Smooth muscle cell (in vitro differentiated cells): ENCODE data around the gene CABP7. TPM values are rescaled to one million over a fixed set of nuclear protein-coding genes. Genes with fewer than 3 reads are reported as not detected.

Experiments used
- DNase-seq: peaks from one replicate; lab custom pipeline; 2025; ENCODE audit not compliant: unreplicated experiment; lab: John Stamatoyannopoulos, UW
- H2AFZ ChIP-seq: fragments of 200-600 bp; sonication (generic); 2 replicates; pipeline ENCODE4 v1.6.0; 2016; ENCODE audit warnings: antibody characterized with exemption, low read depth, mild to moderate bottlenecking
- H3F3A ChIP-seq: fragments of 200-600 bp; sonication (generic); 2 replicates; pipeline ENCODE4 v1.6.0; 2017; ENCODE audit warnings: antibody characterized with exemption, low read depth
- H3K27ac ChIP-seq: fragments of 200-600 bp; sonication (generic); 2 replicates; pipeline ENCODE4 v1.5.1; 2016; ENCODE audit warnings: low read depth, mild to moderate bottlenecking
- H3K27me3 ChIP-seq: fragments of 200-600 bp; sonication (generic); 2 replicates; pipeline ENCODE4 v1.6.1; 2016; ENCODE audit warnings: low read depth, mild to moderate bottlenecking
- H3K36me3 ChIP-seq: fragments of 200-600 bp; sonication (generic); 2 replicates; pipeline ENCODE4 v1.5.1; 2016; ENCODE audit warnings: low read depth
- H3K4me1 ChIP-seq: fragments of 200-600 bp; sonication (generic); 2 replicates; pipeline ENCODE4 v1.5.1; 2016; ENCODE audit warnings: low read depth
- H3K4me2 ChIP-seq: fragments of 200-600 bp; sonication (generic); 2 replicates; pipeline ENCODE4 v1.6.0; 2016; ENCODE audit warnings: mild to moderate bottlenecking
- H3K4me3 ChIP-seq: fragments of 200-600 bp; sonication (generic); 2 replicates; pipeline ENCODE4 v1.5.1; 2016; ENCODE audit warnings: mild to moderate bottlenecking
- H3K79me2 ChIP-seq: fragments of 200-600 bp; sonication (generic); 2 replicates; pipeline ENCODE4 v1.6.0; 2016; ENCODE audit warnings: low read depth, mild to moderate bottlenecking
- H3K9ac ChIP-seq: fragments of 200-600 bp; sonication (generic); 2 replicates; pipeline ENCODE4 v1.6.0; 2016; ENCODE audit warnings: low read depth
- H3K9me3 ChIP-seq: fragments of 200-600 bp; sonication (generic); replicated peaks from 2 replicates; pipeline ENCODE4 v1.5.1; 2016; ENCODE audit warnings: low read depth
- H4K20me1 ChIP-seq: fragments of 200-600 bp; sonication (generic); 2 replicates; pipeline ENCODE4 v1.6.0; 2016; ENCODE audit warnings: low read depth
- CTCF ChIP-seq: fragments of 200-600 bp; sonication (generic); IDR thresholded peaks from 2 replicates; pipeline ENCODE4 v1.5.1; 2017; ENCODE audit warnings: borderline replicate concordance, mild to moderate bottlenecking, antibody characterized with exemption; ENCODE audit not compliant: insufficient read depth, poor library complexity, severe bottlenecking
- WGBS: methylation state at CpG from one replicate; pipeline ENCODE4 v1.1.7; 2016; ENCODE audit warnings: low lambda C conversion rate; 5-methylcytosine and 5-hydroxymethylcytosine counted together
- polyA plus RNA-seq: library from polyadenylated mRNA; unstranded; fragments of >200 nt; fragmentation: Nextera tagmentation; extraction: Ambion mirVana; gene quantifications from 2 replicates; pipeline ENCODE4 v1.2.1, GENCODE V29; 2016
- total RNA-seq: library from RNA; depleted of rRNA; stranded (reverse); fragments of >200 nt; gene quantifications from 2 replicates; pipeline ENCODE4 v1.2.3, GENCODE V29; 2014

The CABP7 gene
- total and polyA plus RNA-seq, 2 experiments from 2014 or later = not detected

GRCh38 chr22:29710193-29710592 is 9.6 kb upstream of the CABP7 start:
- WGBS = 84% methylated on average over 15 of the region's 15 CpGs
- Histone ChIP-seq H3K36me3 (no peaks in the 10 kb centered on the region), H3K27ac (no peak overlapping the region), H3K27me3 (peaks cover 22% of the 10 kb centered on the region), H4K20me1 (no peaks in the 10 kb centered on the region), H3K4me2 (no peak overlapping the region), H3F3A (no peaks in the 10 kb centered on the region), H3K4me3 (no peak overlapping the region), H3K4me1 (no peaks in the 10 kb centered on the region), H3K9me3 (no peaks in the 10 kb centered on the region), H2AFZ (no peak overlapping the region), H3K79me2 (no peaks in the 10 kb centered on the region), H3K9ac (no peak overlapping the region)
- TF ChIP-seq CTCF = no peak
- no peak for DNase-seq

- Histone ChIP-seq H3K9ac (no peak overlapping the region), H3K4me1 (no peaks in the 10 kb centered on the region), H2AFZ (no peak overlapping the region), H3K79me2 (no peaks in the 10 kb centered on the region), H3F3A (no peaks in the 10 kb centered on the region), H3K27me3 (peaks cover 22% of the 10 kb centered on the region), H3K4me3 (no peak overlapping the region), H4K20me1 (no peaks in the 10 kb centered on the region), H3K9me3 (no peaks in the 10 kb centered on the region), H3K36me3 (no peaks in the 10 kb centered on the region), H3K27ac (no peak overlapping the region), H3K4me2 (no peak overlapping the region)
- no peak for TF ChIP-seq CTCF
- WGBS = 88% methylated on average over 17 of the region's 18 CpGs
- DNase-seq = no peak
Measured at GRCh38 chr22:29710922-29711593, 8.7 kb upstream of the CABP7 start.

- no peak overlapping the region for H3K9ac ChIP-seq
- H3K27ac ChIP-seq = no peak overlapping the region
- H3K4me1 ChIP-seq = no peaks in the 10 kb centered on the region
- DNase-seq = no peak
- no peaks in the 10 kb centered on the region for H3K9me3 ChIP-seq
- no peaks in the 10 kb centered on the region for H3K36me3 ChIP-seq
- no peaks in the 10 kb centered on the region for H3F3A ChIP-seq
- WGBS = 88% methylated on average over 2 of the region's 2 CpGs
- no peaks in the 10 kb centered on the region for H4K20me1 ChIP-seq
- H2AFZ ChIP-seq = no peak overlapping the region
- H3K79me2 ChIP-seq = no peaks in the 10 kb centered on the region
- H3K4me2 ChIP-seq = no peak overlapping the region
- no peak overlapping the region for H3K4me3 ChIP-seq
- peaks cover 13% of the 10 kb centered on the region for H3K27me3 ChIP-seq
- no peak for TF ChIP-seq CTCF
Measured at GRCh38 chr22:29712119-29712518, 7.7 kb upstream of the CABP7 start.

GRCh38 chr22:29713156-29713727 is 6.6 kb upstream of the CABP7 start:
- H3K4me2 ChIP-seq = no peak overlapping the region
- no peak overlapping the region for H3K4me3 ChIP-seq
- no peaks in the 10 kb centered on the region for H3K4me1 ChIP-seq
- H4K20me1 ChIP-seq = no peaks in the 10 kb centered on the region
- DNase-seq = no peak
- no peaks in the 10 kb centered on the region for H3K36me3 ChIP-seq
- no peaks in the 10 kb centered on the region for H3F3A ChIP-seq
- no peak overlapping the region for H3K9ac ChIP-seq
- H3K27me3 ChIP-seq = peaks cover 23% of the 10 kb centered on the region
- TF ChIP-seq CTCF = no peak
- WGBS = 76% methylated on average over 8 of the region's 8 CpGs
- no peaks in the 10 kb centered on the region for H3K9me3 ChIP-seq
- no peak overlapping the region for H2AFZ ChIP-seq
- no peak overlapping the region for H3K27ac ChIP-seq
- no peaks in the 10 kb centered on the region for H3K79me2 ChIP-seq
